Activated T-cell treated with anti-CD3 and anti-CD28 coated beads for 48 hours (primary cell): ENCODE results near the gene PRDX1.
A peak's percentile ranks its signal among the peaks of the same experiment; 100 is the strongest.
"Not testable (repeated sequence)": the region's sequence is repeated elsewhere in the genome, so short reads cannot be mapped to it uniquely, and the experiment has no call there.

Experiments
- DNase-seq: peaks from one replicate; pipeline ENCODE4 v3.0.0-alpha.2; 2020; ENCODE audit warnings: low read depth

The PRDX1 gene

DNA sequence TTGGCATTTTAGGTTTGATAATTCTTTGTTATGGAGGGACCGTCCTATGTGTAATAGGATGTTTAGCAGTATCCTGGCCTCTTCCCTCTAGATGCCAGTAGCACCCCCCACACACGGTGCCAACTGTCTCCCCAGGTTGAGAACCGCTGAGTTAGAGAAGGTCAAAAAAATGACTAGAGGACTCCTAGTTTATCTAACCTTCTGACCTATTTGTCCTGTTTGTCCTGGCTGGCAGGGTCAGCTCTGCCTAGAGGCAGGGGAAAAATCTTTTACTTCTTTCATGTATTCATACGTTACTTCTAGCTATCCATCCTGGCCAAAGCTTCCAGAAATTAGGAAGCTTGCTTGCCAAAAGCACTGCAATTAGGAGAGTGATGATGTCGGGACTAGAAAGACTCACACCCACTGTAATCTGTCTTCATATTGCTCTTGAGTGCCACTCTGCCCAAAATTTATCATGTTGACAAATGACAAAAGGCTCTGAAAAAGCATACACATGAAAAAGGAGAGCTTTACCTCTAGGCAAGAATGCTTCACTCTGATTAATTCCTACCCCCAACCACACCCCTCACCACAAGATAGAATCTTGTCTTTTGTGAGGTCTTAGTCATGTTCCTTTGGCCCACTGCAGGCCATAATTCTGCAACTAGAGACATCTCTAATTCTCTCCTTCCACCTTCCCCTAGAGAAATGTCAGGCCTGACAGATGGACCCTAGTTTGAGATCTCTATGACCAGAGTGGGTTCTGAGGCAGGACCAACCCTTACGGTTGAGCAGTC is 14.5 kb upstream of the PRDX1 start:
- DNase-seq, result no peak

DNA sequence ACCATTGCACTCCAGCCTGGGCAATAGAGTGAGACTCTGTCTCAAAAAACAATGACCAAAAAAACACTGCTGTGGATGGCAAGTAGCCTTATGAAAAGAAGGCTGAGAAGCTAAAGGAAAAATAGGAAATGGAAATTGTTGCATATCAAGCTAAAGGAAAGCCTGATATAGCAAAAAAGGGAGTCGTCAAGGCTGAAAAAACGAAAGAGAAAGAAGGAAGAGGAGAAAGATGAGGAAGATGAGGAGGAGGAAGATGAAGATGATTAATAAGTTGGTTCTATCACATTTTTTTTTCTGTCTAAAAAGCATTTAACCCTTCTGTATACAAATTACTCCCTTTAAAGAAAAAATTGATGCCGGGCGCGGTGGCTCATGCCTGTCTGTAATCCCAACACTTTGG is 10.2 kb upstream of the PRDX1 start:
- no peak for DNase-seq

DNA sequence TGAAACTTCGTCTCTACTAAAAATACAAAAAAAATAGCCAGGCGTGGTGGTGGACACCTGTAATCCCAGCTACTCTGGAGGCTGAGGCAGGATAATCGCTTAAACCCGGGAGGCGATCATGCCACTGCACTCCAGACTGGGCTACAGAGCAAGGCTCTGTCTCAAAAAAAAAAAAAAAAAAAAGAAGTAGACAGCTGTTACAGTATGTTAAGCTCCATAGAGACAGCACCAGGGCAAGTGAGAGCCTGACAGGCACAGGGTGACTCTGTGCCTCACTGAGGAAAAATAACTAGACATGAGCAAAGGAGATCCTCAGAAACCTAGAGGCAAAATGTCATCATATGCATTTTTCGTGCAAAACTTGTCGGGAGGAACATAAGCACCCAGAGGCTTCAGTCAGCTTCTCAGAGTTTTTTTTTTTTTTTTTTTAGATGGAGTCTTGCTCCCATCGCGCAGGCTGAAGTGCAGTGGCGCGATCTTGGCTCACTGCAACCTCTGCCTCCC is 9.0 kb upstream of the PRDX1 start:
- no peak for DNase-seq

DNA sequence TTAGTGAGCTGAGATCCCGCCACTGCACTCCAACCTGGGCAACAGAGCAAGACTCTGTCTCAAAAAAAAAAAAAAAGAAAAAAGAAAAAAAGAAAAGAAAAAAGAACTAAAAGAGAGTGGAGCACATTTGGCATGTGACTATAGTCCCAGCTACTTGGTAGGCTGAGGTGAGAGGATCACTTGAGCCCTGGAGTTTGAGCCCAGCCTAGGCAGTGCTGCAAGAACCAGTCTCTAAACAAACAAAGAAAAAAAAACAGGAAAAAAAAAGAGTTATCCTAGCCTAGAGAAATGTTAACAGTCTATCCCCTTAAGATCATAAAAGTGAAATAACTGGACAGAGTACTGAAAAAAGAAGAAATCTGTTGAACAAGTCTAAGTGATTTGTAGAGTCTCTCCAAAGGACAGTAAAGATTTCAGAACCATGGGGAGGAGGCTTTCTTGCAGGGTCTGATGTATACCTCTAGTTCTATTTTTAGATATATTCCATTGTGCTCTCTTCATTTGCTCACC is 4.5 kb upstream of the PRDX1 start:
- DNase-seq, result no peak

DNA sequence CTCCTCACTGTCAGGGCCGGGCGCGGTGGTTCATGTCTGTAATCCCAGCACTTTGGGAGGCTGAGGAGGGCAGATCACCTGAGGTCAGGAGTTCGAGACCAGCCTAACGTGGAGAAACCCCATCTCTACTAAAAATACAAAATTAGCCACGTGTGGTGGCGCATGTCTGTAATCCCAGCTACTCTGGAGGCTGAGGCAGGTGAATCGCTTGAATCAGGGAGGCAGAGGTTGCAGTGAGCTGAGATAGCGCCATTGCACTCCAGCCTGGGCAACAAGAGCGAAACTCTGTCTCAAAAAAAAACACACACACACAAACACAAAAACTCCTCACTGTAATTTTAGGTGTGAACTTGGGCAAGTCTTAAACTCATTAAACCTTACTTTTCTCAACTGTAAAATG is 2.3 kb upstream of the PRDX1 start:
- DNase-seq, result not testable (repeated sequence)

DNA sequence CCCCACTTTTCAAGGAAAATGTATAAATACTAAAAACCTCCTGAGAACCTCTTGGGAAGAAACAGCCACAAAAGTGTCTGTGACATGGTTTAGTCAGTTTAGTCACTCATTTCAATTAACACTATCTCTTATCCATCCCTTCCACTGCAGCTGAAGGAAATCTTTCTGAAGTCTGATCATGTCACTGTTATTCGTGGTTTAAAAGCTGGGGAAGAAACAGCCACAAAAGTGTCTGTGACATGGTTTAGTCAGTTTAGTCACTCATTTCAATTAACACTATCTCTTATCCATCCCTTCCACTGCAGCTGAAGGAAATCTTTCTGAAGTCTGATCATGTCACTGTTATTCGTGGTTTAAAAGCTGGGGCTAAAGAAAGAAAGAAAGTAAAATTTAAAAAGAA is 1.8 kb upstream of the PRDX1 start:
- not testable (repeated sequence) for DNase-seq

DNA sequence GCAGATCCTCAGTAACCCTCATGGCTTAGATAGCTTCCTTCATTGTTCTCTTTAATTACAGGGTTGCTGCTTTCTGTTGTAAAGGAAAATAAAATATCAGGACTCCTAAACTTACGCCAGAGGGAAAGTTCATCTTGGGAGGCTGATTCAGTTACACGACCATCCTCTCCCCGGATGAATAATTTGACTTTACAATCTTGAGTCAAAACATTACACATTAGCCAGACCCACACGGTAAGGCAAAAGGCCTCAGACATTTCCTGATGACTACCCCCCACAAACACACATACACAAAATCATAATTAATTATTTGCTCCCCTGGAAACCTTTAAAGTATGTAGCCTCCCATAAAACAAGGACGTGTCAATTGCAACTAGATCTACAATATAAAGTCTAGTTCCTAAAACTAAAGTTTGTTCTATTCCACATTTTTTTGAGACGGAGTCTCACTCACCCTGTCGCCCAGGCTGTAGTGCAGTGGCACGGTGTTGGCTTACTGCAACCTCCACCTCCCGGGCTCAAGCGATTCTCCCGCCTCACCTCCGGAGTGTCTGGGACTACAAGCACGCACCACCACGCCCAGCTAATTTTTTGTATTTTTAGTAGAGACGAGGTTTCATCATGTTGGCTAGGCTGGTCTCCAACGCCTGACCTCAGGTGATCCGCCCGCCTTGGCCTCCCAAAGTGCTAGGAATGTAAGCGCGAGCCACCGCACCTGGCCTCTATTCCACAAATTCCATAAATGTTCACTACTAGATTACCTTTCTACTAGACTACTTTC is 830 bp upstream of the PRDX1 start:
- no peak for DNase-seq

DNA sequence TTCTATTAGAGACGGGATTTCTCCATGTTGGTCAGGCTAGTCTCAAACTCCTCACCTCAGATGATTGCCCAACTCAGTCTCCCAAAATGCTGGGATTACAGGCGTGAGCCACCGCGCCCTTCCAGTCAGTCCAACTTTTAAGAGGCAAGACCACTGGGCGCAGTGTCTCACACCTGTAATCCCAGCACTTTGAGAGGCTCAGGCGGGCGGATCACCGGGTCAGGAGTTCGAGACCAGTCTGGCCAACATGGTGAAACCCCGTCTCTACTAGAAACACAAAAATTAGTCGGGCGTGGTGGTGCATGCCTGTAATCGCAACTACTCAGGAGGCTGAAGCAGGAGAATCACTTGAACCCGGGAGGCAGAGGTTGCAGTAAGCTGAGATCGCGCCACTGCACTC is 1.9 kb downstream of the PRDX1 start:
- not testable (repeated sequence) for DNase-seq

DNA sequence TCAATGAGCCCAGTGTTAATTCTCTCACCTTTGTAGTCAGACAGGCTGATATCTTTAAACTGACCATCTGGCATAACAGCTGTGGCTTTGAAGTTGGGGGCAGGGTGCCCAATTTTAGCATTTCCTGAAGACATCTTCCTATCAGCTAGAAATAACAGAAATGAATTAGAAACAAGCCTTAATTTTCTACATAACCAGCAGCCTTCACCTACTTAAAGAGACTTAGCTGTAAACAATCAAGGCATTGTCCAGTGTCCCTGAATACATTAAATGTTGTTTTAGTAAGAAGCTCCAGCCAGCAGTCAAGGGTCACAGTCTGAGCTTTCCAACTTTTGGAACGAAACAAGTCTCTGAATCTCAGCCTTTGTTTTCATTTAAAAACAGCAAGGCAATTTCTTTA is 2.8 kb downstream of the PRDX1 start:
- no peak for DNase-seq

DNA sequence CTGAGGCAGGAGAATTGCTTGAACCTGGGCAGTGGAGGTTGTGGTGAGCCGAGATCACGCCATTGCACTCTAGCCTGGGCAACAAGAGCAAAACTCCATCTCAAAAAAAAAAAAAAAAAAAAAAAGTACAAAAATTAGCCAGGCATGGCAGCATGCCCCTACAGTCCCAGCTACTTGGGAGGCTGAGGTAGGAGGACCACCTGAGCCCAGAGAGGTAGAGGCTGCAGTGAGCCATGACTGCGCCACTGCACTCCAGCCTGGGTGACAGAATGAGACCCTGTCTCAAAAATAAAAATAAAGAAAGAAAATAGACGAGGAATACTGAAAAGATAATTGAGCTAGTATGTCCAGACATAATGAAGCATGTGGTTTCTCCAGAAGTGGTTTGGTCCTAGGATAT is 3.3 kb downstream of the PRDX1 start:
- not testable (repeated sequence) for DNase-seq

DNA sequence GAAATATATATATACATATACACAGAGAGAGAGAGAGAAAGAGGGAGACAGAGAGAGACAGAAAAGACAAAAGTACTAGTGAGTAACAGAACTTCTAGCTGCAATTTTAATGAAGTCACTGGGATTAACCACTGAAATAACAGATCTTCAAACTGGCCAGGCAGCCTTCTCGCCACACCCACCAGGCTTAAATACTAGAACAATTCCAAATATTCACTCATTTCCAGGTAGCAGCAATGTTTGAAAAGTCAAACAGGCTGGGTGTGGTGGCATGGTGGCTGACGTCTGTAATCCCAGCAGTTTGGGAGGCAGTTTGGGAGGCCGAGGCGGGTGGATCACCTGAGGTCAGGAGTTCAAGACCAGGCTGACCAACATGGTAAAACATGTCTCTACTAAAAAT is 5.2 kb downstream of the PRDX1 start:
- DNase-seq, result no peak

DNA sequence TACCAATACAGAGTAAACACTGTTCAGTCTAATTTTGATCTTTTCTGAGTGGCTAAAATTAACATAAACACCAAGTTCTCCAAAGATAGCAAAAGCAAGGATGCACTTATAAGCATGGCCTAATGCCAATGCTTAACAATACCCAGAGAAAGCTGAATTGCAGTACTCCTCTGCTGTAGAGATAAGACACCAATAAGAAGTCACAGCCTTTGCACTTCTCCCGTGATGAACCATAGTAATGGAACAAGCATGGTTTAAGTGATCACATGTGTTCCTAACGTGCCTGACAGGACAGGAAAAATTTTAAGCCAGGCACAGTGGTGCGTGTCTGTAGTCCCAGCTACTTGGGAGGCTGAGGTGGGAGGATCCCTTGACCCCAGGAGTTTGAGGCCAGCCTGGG is 5.6 kb downstream of the PRDX1 start:
- DNase-seq, result no peak

DNA sequence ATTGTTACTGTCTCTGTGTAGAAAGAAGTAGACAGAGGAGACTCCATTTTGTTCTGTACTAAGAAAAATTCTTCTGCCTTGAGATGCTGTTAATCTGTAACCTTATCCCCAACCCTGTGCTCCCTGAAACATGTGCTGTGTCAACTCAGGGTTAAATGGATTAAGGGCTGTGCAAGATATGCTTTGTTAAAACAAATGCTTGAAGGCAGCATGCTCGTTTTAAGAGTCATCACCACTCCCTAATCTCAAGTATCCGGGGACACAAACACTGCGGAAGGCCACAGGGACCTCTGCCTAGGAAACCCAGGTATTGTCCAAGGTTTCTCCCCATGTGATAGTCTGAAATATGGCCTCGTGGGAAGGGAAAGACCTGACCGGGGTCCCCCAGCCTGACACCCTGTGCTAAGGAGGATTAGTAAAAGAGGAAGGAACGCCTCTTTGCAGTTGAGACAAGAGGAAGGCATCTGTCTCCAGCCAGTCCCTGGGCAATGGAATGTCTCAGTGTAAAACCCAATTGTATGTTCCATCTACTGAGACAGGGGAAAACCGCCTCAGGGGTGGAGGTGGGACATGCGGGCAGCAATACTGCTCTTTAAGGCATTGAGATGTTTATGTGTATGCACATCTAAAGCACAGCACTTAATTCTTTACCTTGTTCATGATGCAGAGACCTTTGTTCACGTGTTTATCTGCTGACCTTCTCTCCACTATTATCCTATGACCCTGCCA is 8.0 kb downstream of the PRDX1 start:
- not testable (repeated sequence) for DNase-seq

DNA sequence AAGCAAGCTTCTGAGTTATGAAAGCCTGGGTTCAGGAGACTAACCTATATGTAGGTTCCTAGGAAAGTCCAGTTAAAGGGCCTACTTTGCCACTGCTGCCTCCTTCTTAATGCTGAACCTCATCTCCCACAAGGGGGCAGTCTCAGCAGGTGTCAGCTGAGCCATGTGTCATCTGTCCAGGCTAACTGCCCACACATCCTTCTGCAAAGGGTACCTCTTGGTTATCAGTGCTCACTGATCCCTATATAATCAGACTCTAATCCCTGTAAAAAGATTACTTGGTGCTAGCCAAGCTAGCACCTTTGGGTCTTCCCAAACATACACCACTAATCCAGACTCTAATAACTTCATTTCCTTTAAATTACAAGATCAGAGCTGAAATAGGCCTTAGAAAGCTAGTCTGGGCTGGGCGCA is 9.0 kb downstream of the PRDX1 start:
- DNase-seq, result peak; percentile 46

DNA sequence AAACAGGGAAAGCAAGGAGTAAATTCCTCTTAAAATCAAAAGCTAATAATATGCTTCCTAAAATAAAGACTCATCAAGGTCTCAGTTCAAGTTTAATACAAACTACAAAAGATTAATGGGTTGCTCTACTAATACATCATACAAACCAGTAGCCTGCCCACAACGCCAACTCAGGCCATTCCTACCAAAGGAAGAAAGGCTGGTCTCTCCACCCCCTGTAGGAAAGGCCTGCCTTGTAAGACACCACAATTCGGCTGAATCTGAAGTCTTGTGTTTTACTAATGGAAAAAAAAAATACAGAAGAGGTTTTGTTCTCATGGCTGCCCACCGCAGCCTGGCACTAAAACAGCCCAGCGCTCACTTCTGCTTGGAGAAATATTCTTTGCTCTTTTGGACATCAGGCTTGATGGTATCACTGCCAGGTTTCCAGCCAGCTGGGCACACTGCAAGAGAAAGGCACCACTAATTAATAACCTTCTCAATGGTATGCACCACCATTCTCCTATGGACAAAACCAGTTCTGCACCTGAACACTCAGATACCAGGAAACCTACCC is 10.6 kb downstream of the PRDX1 start:
- DNase-seq, result no peak

DNA sequence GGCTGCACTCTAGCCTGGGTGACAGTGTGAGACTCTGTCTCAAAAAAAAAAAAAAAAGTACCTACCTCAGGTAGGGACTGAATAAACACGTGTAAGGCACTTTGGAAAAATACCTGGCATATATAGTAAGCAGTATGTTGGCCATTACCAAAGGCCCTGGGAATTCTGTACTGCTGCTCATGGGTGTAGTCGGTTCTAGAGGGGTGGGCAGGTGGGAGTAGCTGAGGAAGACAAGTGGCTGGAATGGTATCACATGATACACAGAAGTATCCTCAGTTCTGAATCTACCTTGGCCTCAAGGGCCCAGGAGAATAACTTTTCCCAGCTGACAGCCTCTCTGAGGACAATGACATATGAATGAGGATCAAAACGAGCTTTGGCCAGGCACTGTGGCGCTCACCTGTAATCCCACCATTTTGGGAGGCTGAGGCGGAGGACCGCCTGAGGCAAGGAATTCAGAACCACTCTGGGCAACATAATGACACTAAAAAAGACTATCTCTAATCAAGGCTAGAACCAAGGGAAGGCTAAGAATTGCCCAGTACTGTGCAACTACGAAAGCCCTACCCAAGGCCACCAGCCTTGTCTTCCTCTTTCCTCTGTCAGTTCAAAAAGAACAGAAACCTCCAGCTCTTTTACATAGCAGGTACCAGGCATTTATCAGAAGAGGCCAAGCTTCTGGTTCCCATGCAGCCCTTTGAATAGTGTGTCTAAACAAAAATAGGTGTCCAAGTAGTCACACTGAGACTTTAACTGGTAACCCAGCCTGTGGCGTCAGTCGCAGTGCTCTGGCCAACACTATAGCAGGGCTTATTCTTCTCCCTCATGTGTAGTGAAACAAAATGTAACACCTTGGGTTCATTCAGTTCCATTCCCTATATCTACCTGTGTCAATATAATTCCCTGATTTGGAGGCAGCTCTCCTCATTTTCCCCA is 11.4 kb downstream of the PRDX1 start:
- no peak for DNase-seq

DNA sequence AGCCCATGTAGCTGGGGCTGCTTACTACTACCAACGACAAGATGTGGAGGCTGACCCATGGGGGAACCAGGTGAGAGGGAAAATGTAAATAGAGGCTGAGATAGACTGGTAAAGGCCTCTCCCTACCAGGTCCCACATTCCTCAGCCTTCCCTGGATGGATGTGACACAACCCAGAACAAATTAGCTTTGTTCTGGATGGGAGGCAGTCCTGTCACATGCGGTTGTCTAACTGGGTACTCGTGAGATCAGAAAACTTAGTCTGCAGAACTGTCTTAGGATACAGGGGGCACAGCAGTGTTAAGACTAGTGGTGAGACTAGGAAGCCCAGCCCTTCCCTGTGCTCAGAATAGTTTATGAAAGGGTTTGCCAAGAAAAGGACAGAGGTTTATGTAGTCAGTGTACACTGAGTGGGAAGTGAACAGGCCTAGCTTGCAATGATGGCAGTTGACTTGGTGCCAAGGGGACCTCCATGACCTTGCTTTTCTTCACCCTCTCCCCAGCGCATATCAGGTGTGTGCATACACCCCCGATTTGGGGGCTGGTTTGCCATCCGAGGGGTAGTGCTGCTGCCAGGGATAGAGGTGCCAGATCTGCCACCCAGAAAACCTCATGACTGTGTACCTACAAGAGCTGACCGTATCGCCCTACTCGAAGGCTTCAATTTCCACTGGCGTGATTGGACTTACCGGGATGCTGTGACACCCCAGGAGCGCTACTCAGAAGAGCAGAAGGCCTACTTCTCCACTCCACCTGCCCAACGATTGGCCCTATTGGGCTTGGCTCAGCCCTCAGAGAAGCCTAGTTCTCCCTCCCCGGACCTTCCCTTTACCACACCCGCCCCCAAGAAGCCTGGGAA is 13.2 kb downstream of the PRDX1 start:
- DNase-seq, result no peak

DNA sequence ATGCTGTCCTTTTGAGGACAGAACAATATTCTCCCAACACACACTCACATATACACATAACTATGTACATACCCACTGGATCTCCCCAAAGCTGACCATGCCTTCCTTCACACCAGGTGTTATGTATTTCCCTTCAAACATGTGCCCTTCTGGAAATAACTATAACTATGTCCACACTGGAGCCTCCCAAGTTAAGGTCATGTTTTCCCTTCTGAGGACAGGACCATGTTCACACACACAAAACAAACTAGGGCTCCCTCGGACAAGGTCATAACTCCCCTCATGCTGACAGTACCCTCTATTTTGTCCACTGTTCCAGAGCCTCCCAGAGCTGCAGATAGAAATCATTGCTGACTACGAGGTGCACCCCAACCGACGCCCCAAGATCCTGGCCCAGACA is 13.8 kb downstream of the PRDX1 start:
- no peak for DNase-seq

DNA sequence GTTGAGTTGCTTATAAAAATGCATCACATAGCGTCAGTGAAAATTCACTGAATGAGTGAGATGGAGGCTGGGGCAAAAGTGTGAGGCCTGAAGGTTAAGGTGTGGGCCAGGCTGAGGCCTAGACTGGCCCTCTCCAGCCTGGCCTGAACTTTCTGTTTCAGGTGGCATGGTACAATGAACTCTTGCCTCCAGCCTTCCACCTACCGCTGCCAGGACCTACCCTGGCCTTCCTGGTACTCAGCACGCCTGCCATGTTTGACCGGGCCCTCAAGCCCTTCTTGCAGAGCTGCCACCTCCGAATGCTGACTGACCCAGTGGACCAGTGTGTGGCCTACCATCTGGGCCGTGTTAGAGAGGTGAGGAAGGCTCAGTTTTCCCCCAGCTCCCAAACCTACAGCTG is 14.5 kb downstream of the PRDX1 start:
- no peak for DNase-seq
